CD14-positive monocyte (primary cell): ENCODE results near the gene NELL1. TPM values are rescaled to one million over a fixed set of nuclear protein-coding genes. Genes with fewer than 3 reads are reported as not detected.
"Not testable (repeated sequence)": the region's sequence is repeated elsewhere in the genome, so short reads cannot be mapped to it uniquely, and the experiment has no call there.

Experiments used
- DNase-seq, 3 donors: peaks; one replicate each; pipeline ENCODE4 v3.0.0-alpha.2; 2011 to 2022
- H2AFZ ChIP-seq: 2 replicates; pipeline ENCODE4 v1.6.0; 2012; ENCODE audit warnings: mild to moderate bottlenecking, low read depth, low read length, inconsistent platforms; ENCODE audit not compliant: insufficient read depth, poor library complexity, severe bottlenecking
- H3K27ac ChIP-seq, 2 donors: 1 replicate in 1 of 2; 2 replicates in 1 of 2; pipeline ENCODE4 v1.5.1; 2012 to 2013; ENCODE audit warnings: low read length in 2 of 2, control low read depth in 1 of 2, inconsistent platforms in 1 of 2, low read depth in 1 of 2, mild to moderate bottlenecking in 1 of 2
- H3K27me3 ChIP-seq, 2 donors: one replicate each; pipeline versions ENCODE4 v1.6.0 to v1.6.1; 2011 to 2013; ENCODE audit warnings: low read length in 2 of 2; ENCODE audit not compliant: control insufficient read depth in 2 of 2, insufficient read depth in 2 of 2
- H3K36me3 ChIP-seq, 2 donors: replicated peaks in 1 of 2; 1 replicate in 1 of 2; 2 replicates in 1 of 2; pipeline versions ENCODE4 v1.5.1 to v1.6.1; 2012 to 2013; ENCODE audit warnings: low read length in 2 of 2, control low read depth in 1 of 2, inconsistent platforms in 1 of 2, mild to moderate bottlenecking in 1 of 2; ENCODE audit not compliant: insufficient read depth in 2 of 2, control insufficient read depth in 1 of 2
- H3K4me1 ChIP-seq, 2 donors: 1 replicate in 1 of 2; 2 replicates in 1 of 2; pipeline versions ENCODE4 v1.5.1 to v1.6.1; 2012 to 2013; ENCODE audit warnings: low read length in 2 of 2, control low read depth in 1 of 2, inconsistent platforms in 1 of 2, mild to moderate bottlenecking in 1 of 2, moderate library complexity in 1 of 2; ENCODE audit not compliant: insufficient read depth in 2 of 2, control insufficient read depth in 1 of 2
- H3K4me2 ChIP-seq: replicated peaks from 2 replicates; pipeline ENCODE3; 2012; ENCODE audit warnings: low read length, moderate library complexity, mild to moderate bottlenecking; ENCODE audit not compliant: poor library complexity, severe bottlenecking; ENCODE audit errors: extremely low read depth
- H3K4me3 ChIP-seq, 3 experiments: fragments of 200-600 bp in 1 of 3; sonication (generic) in 1 of 3; replicated peaks in 1 of 3; 1 replicate in 2 of 3; 2 replicates in 1 of 3; pipeline ENCODE4 v1.5.1; 2011 to 2013; ENCODE audit warnings: low read length in 3 of 3, mild to moderate bottlenecking in 3 of 3, control low read depth in 2 of 3, low read depth in 2 of 3, inconsistent platforms in 1 of 3, moderate library complexity in 1 of 3
- H3K79me2 ChIP-seq: 2 replicates; pipeline ENCODE4 v1.6.0; 2012; ENCODE audit warnings: mild to moderate bottlenecking, control low read depth, inconsistent platforms, low read length, moderate library complexity; ENCODE audit not compliant: insufficient read depth
- H3K9ac ChIP-seq: 2 replicates; pipeline ENCODE4 v1.6.0; 2017; ENCODE audit warnings: low read length, mild to moderate bottlenecking; ENCODE audit not compliant: insufficient read depth, poor library complexity, severe bottlenecking
- H3K9me3 ChIP-seq, 2 donors: replicated peaks in 1 of 2; 1 replicate in 1 of 2; 2 replicates in 1 of 2; pipeline versions ENCODE4 v1.5.1 to v1.6.1; 2012 to 2013; ENCODE audit warnings: low read length in 2 of 2, control low read depth in 1 of 2; ENCODE audit not compliant: control insufficient read depth in 1 of 2, insufficient read depth in 1 of 2
- H4K20me1 ChIP-seq: 2 replicates; pipeline ENCODE4 v1.6.0; 2012; ENCODE audit warnings: mild to moderate bottlenecking, low read length, control low read depth, moderate library complexity; ENCODE audit not compliant: insufficient read depth
- H3K27ac Mint-ChIP-seq, 7 donors: one replicate each; pipeline ENCODE4 v1.8.0; 2020; ENCODE audit warnings: mild to moderate bottlenecking in 7 of 7, mixed read lengths in 7 of 7, moderate library complexity in 6 of 7, inconsistent platforms in 2 of 7
- H3K27me3 Mint-ChIP-seq, 3 donors: one replicate each; pipeline ENCODE4 v1.8.0; 2021 to 2022; ENCODE audit warnings: low read depth in 3 of 3, mild to moderate bottlenecking in 3 of 3, mixed read lengths in 3 of 3, moderate library complexity in 3 of 3, inconsistent platforms in 1 of 3
- H3K36me3 Mint-ChIP-seq, 2 donors: one replicate each; pipeline ENCODE4 v1.8.0; 2020; ENCODE audit warnings: mixed read lengths in 2 of 2, inconsistent platforms in 1 of 2, mild to moderate bottlenecking in 1 of 2
- H3K4me1 Mint-ChIP-seq: one replicate; pipeline ENCODE4 v1.8.0; 2020; ENCODE audit warnings: mild to moderate bottlenecking, mixed read lengths
- H3K4me3 Mint-ChIP-seq, 2 donors: one replicate each; pipeline ENCODE4 v1.8.0; 2020; ENCODE audit warnings: mild to moderate bottlenecking in 2 of 2, mixed read lengths in 2 of 2, moderate library complexity in 1 of 2
- H3K9me3 Mint-ChIP-seq, 7 donors: one replicate each; pipeline ENCODE4 v1.8.0; 2020 to 2022; ENCODE audit warnings: mixed read lengths in 7 of 7, mild to moderate bottlenecking in 6 of 7, moderate library complexity in 6 of 7, inconsistent platforms in 2 of 7
- WGBS: methylation state at CpG from one replicate; pipeline ENCODE4 v1.1.5; 2013; ENCODE audit warnings: missing lambda C conversion rate; ENCODE audit not compliant: insufficient coverage; 5-methylcytosine and 5-hydroxymethylcytosine counted together
- intact Hi-C, 2 donors: fragments of 100-400 bp; cut with micrococcal nuclease; formaldehyde crosslinking; loops; one replicate each; pipeline versions ENCODE4 v1.15.0 to v1.15.1; 2023
- polyA plus RNA-seq, 3 donors: library from polyadenylated mRNA; depleted of rRNA in 1 of 3; unstranded in 2 of 3; stranded (reverse) in 1 of 3; fragments of 300-500 nt in 2 of 3; fragments of >200 nt in 1 of 3; fragmentation: Illumina TruSeq in 2 of 3; gene quantifications; 1 replicate in 2 of 3; 2 replicates in 1 of 3; pipeline ENCODE4 v1.2.3, GENCODE V29; 2012 to 2021
- TF ChIP-seq, protein P1 (sequence below): fragments of 200-600 bp; IDR thresholded peaks from one replicate; pipeline ENCODE4 v1.8.0; 2022; ENCODE audit warnings: antibody characterized with exemption, mild to moderate bottlenecking

NELL1 gene
- polyA plus RNA-seq, 3 donors, result not detected

DNA sequence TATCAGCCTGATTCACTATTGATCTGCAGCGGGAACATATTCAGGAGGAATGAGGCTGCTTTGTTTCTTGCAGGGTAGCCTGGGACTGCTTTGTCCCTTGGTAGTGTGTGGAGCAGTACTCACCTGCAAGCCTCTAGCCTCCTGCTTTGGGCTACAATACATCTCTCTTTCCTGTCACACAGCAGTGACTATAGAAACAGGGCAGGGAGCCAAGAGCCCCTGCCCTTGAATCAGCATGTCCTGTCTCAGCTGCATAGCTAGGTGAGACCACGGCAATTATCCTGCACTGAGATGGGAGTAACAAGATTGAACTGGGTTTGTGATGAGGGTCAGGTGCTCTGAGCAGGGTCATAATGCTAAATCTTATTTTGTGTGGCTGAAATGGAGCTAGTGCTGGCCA, 191.9 kb downstream of the NELL1 start:
- peaks cover 1 to 11% (median 8%) of the 10 kb centered on the region in 7 donors for H3K9me3 Mint-ChIP-seq
- H3K27ac ChIP-seq, result no peak overlapping the region
- H3K9me3 ChIP-seq, result no peaks in the 10 kb centered on the region
- H3K27me3 Mint-ChIP-seq, result no peaks in the 10 kb centered on the region
- H3K36me3 ChIP-seq, result no peaks in the 10 kb centered on the region
- H3K4me1 Mint-ChIP-seq, result no peaks in the 10 kb centered on the region
- no peaks in the 10 kb centered on the region for H3K36me3 Mint-ChIP-seq
- H4K20me1 ChIP-seq, result no peaks in the 10 kb centered on the region
- no peak overlapping the region for H3K4me2 ChIP-seq
- WGBS, result 86% methylated on average over 1 of the region's 2 CpGs
- no peaks in the 10 kb centered on the region for H3K27me3 ChIP-seq
- H3K79me2 ChIP-seq, result no peaks in the 10 kb centered on the region
- H3K27ac Mint-ChIP-seq, result no peak overlapping the region
- DNase-seq, result no peak
- intact Hi-C loops, result no loop called here
- H3K9ac ChIP-seq, result no peak overlapping the region
- no peak overlapping the region for H3K4me3 ChIP-seq
- no peak overlapping the region for H2AFZ ChIP-seq
- H3K4me1 ChIP-seq, result no peaks in the 10 kb centered on the region
- no peak overlapping the region for H3K4me3 Mint-ChIP-seq
- TF ChIP-seq, protein P1, sequence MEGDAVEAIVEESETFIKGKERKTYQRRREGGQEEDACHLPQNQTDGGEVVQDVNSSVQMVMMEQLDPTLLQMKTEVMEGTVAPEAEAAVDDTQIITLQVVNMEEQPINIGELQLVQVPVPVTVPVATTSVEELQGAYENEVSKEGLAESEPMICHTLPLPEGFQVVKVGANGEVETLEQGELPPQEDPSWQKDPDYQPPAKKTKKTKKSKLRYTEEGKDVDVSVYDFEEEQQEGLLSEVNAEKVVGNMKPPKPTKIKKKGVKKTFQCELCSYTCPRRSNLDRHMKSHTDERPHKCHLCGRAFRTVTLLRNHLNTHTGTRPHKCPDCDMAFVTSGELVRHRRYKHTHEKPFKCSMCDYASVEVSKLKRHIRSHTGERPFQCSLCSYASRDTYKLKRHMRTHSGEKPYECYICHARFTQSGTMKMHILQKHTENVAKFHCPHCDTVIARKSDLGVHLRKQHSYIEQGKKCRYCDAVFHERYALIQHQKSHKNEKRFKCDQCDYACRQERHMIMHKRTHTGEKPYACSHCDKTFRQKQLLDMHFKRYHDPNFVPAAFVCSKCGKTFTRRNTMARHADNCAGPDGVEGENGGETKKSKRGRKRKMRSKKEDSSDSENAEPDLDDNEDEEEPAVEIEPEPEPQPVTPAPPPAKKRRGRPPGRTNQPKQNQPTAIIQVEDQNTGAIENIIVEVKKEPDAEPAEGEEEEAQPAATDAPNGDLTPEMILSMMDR, result no peak

DNA sequence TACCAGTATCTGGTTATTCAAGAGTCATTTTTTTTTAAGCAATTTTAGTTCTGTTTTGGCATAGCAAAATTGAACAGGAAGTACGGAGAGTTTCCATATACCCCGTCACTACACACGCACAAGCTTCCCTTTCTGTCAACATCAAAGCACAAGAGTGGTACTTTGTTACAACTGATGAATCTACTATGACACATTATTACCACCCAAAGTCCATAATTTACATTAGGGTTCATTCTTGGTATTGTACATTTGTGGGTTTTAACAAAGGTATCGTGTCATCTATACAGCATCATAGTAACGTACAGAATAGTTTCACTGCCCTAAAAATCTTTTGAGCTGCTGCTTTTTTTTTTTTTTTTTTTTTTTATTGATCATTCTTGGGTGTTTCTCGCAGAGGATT, 192.9 kb downstream of the NELL1 start:
- H3K4me1 Mint-ChIP-seq, H3K27me3 Mint-ChIP-seq, H3K9ac ChIP-seq, H3K4me2 ChIP-seq, intact Hi-C loops, H3K36me3 ChIP-seq, H3K36me3 Mint-ChIP-seq, H3K4me1 ChIP-seq, H3K27ac ChIP-seq, H3K4me3 ChIP-seq, H3K9me3 ChIP-seq, H3K27me3 ChIP-seq, H4K20me1 ChIP-seq, H3K27ac Mint-ChIP-seq, H3K4me3 Mint-ChIP-seq, H2AFZ ChIP-seq, H3K79me2 ChIP-seq, DNase-seq: not testable (repeated sequence)
- H3K9me3 Mint-ChIP-seq, result peaks cover 1 to 11% (median 8%) of the 10 kb centered on the region in 7 donors
- WGBS, result no CpG with 5 or more reads among the region's 6 CpGs
